Calu3 (cell line): ENCODE data around the gene NRDC. TPM values are rescaled to one million over a fixed set of nuclear protein-coding genes. Genes with fewer than 3 reads are reported as not detected.

Source experiments
- BruUV-seq: library from RNA; stranded (reverse); fragments of 400-500 nt; replicated peaks from 2 replicates; lab custom pipeline; 2021; lab: Mats Ljungman, UMichigan
- CTCF ChIA-PET: fragments of 300-600 bp; sonication (Branson Sonifier 250); formaldehyde crosslinking; loops from one replicate; lab custom pipeline; 2022; ENCODE audit warnings: antibody characterized with exemption; lab: Charles Lee
- DNase-seq: peaks from one replicate; pipeline ENCODE4 v3.0.0; 2022
- H3K27ac Mint-ChIP-seq: one replicate; pipeline ENCODE4 v1.8.0; 2022; ENCODE audit warnings: mixed read lengths; ENCODE audit not compliant: unreplicated experiment
- H3K27me3 Mint-ChIP-seq: one replicate; pipeline ENCODE4 v1.8.0; 2022; ENCODE audit warnings: mixed read lengths; ENCODE audit not compliant: unreplicated experiment
- H3K36me3 Mint-ChIP-seq: one replicate; pipeline ENCODE4 v1.8.0; 2022; ENCODE audit warnings: mild to moderate bottlenecking, moderate library complexity, mixed read lengths; ENCODE audit not compliant: insufficient read depth, unreplicated experiment
- H3K4me1 Mint-ChIP-seq: one replicate; pipeline ENCODE4 v1.8.0; 2022; ENCODE audit warnings: mild to moderate bottlenecking, low read depth, mixed read lengths; ENCODE audit not compliant: unreplicated experiment
- H3K4me3 Mint-ChIP-seq: one replicate; pipeline ENCODE4 v1.8.0; 2022; ENCODE audit warnings: mild to moderate bottlenecking, low read depth, moderate library complexity, mixed read lengths; ENCODE audit not compliant: unreplicated experiment
- H3K9me3 Mint-ChIP-seq: one replicate; pipeline ENCODE4 v1.8.0; 2022; ENCODE audit warnings: low read depth, mixed read lengths; ENCODE audit not compliant: unreplicated experiment
- CTCF ChIP-seq: fragments of 200-600 bp; IDR thresholded peaks from one replicate; pipeline ENCODE4 v1.8.0; 2022; ENCODE audit warnings: antibody characterized with exemption; ENCODE audit not compliant: unreplicated experiment
- intact Hi-C: fragments of 100-400 bp; cut with micrococcal nuclease; formaldehyde crosslinking; loops from one replicate; pipeline ENCODE4 v1.10.0; 2022; ENCODE audit not compliant: unreplicated experiment
- total RNA-seq: library from RNA; stranded (reverse); gene quantifications from 2 replicates; pipeline ENCODE4 v1.2.3, GENCODE V29; 2022

Gene NRDC
- total RNA-seq, 1 experiment from 2014 or later, result 176 TPM

- peak; percentile 73 for TF ChIP-seq CTCF
- peaks cover 36% of the 10 kb centered on the region for H3K36me3 Mint-ChIP-seq
- peak; percentile 13 for DNase-seq
- no peaks in the 10 kb centered on the region for H3K27me3 Mint-ChIP-seq
- BruUV-seq, result no TSS peak
- peak overlapping the region; percentile 47 for H3K27ac Mint-ChIP-seq
- no peak overlapping the region for H3K4me3 Mint-ChIP-seq
- CTCF ChIA-PET, result interaction anchor here (0.6 to 1.5 kb wide), 8 partner anchors 79 to 1206 kb away, joined by 3 to 10 read pairs (median 4); no protein-coding TSS in a partner anchor
- H3K9me3 Mint-ChIP-seq, result no peaks in the 10 kb centered on the region
- intact Hi-C loops, result loop anchor here (1.0 to 2.0 kb wide), 3 partner anchors 112 to 200 kb away; no protein-coding TSS in a partner anchor
- peaks cover 9% of the 10 kb centered on the region for H3K4me1 Mint-ChIP-seq
Measured at GRCh38 chr1:51768971-51769588, 109.4 kb downstream of the NRDC start.

- Mint-ChIP-seq H3K27ac (no peak overlapping the region), H3K36me3 (peaks cover 11% of the 10 kb centered on the region), H3K27me3 (no peaks in the 10 kb centered on the region), H3K9me3 (no peaks in the 10 kb centered on the region), H3K4me3 (no peak overlapping the region), H3K4me1 (no peaks in the 10 kb centered on the region)
- no peak for DNase-seq
- intact Hi-C loops, result no loop called here
- no peak for TF ChIP-seq CTCF
- no TSS peak for BruUV-seq
- CTCF ChIA-PET, result interaction anchor here (0.6 to 0.7 kb wide), 2 partner anchors 56 to 389 kb away, joined by 4 read pairs; no protein-coding TSS in a partner anchor
Measured at GRCh38 chr1:51761351-51761750, 117.2 kb downstream of the NRDC start.

- no TSS peak for BruUV-seq
- DNase-seq, result no peak
- Mint-ChIP-seq H3K27me3 (no peaks in the 10 kb centered on the region), H3K36me3 (peaks cover 9% of the 10 kb centered on the region), H3K9me3 (no peaks in the 10 kb centered on the region), H3K27ac (no peak overlapping the region), H3K4me3 (no peak overlapping the region), H3K4me1 (no peaks in the 10 kb centered on the region)
- CTCF ChIA-PET, result interaction anchor here (0.6 to 0.7 kb wide), 2 partner anchors 56 to 389 kb away, joined by 4 read pairs; no protein-coding TSS in a partner anchor
- intact Hi-C loops, result no loop called here
- no peak for TF ChIP-seq CTCF
Measured at GRCh38 chr1:51760872-51761271, 117.7 kb downstream of the NRDC start.

GRCh38 chr1:51758310-51758709 is 120.2 kb downstream of the NRDC start:
- TF ChIP-seq CTCF, result no peak
- Mint-ChIP-seq H3K27ac (no peak overlapping the region), H3K4me1 (no peaks in the 10 kb centered on the region), H3K4me3 (no peak overlapping the region), H3K9me3 (no peaks in the 10 kb centered on the region), H3K27me3 (no peaks in the 10 kb centered on the region), H3K36me3 (peaks cover 14% of the 10 kb centered on the region)
- intact Hi-C loops, result no loop called here
- CTCF ChIA-PET, result interaction anchor here (0.6 kb wide), 1 partner anchor 12 kb away, joined by 3 read pairs; no protein-coding TSS in a partner anchor
- no peak for DNase-seq
- BruUV-seq, result no TSS peak
